Astrocyte (in vitro differentiated cells and primary cell): ENCODE results near the gene DMC1.

Source experiments
- CTCF ChIP-seq: IDR thresholded peaks from 2 replicates; pipeline ENCODE4 v1.5.1; 2011; ENCODE audit warnings: low read depth, mild to moderate bottlenecking, inconsistent platforms, low read length, moderate library complexity; ENCODE audit not compliant: insufficient read depth
- EZH2 ChIP-seq: IDR thresholded peaks from 2 replicates; pipeline ENCODE4 v1.6.1; 2012; ENCODE audit warnings: mild to moderate bottlenecking, low read length, inconsistent platforms; ENCODE audit not compliant: insufficient read depth

- TF ChIP-seq CTCF (no peak), EZH2 (no peak)
These were observed 79.5 kb downstream of the DMC1 start for GRCh38 chr22:38490475-38490874.
